ENCODE results near the gene IL6R. TPM values are rescaled to one million over a fixed set of nuclear protein-coding genes. Genes with fewer than 3 reads are reported as not detected.

The IL6R gene
- total RNA-seq, 1 donor from 2014 or later: 3.3 TPM

GRCh38 chr1:154400381-154400801, 4.8 kb upstream of the IL6R start:
- H3K9me3 Mint-ChIP-seq: peaks cover 7% of the 10 kb centered on the region
- H3K4me1 Mint-ChIP-seq: peaks cover 25% of the 10 kb centered on the region
- no peak for DNase-seq
- peaks cover 1% of the 10 kb centered on the region for H3K36me3 Mint-ChIP-seq (ENCODE audit: low read depth)
- H3K27me3 Mint-ChIP-seq: peaks cover 10% of the 10 kb centered on the region
- no peak overlapping the region for H3K4me3 Mint-ChIP-seq
- intact Hi-C loops (cut with micrococcal nuclease): no loop called here
- no peak overlapping the region for H3K27ac Mint-ChIP-seq

DNA sequence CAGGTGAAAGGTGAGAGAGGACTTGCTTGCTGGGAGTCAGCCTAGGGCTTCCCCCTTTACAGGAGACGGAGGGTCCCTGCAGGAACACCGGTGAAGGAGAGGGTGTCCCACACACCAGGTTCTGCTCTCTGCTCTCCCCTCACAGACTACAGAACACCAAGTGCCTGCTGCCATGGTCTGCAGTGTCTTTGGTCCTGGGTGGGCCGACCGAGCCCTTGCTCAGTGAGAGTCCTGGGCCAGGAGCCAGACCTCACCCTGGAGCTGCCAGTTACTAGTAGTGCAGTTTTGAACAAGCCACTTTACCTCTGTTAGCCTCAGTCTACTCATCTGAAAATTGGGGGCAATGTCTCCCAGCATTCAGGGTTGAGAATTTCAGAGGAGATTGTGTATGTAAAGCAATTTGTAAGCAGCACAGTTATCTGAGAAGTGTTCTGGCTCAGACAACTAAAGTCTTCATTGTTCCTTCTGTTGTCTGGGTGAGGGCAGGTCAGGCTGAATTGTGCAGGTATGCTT, 2.7 kb upstream of the IL6R start:
- peaks cover 42% of the 10 kb centered on the region for H3K4me1 Mint-ChIP-seq
- intact Hi-C loops (cut with micrococcal nuclease): no loop called here
- H3K4me3 Mint-ChIP-seq: no peak overlapping the region
- peaks cover 5% of the 10 kb centered on the region for H3K27me3 Mint-ChIP-seq
- no peaks in the 10 kb centered on the region for H3K36me3 Mint-ChIP-seq (ENCODE audit: low read depth)
- no peaks in the 10 kb centered on the region for H3K9me3 Mint-ChIP-seq
- no peak overlapping the region for H3K27ac Mint-ChIP-seq
- no peak for DNase-seq

DNA sequence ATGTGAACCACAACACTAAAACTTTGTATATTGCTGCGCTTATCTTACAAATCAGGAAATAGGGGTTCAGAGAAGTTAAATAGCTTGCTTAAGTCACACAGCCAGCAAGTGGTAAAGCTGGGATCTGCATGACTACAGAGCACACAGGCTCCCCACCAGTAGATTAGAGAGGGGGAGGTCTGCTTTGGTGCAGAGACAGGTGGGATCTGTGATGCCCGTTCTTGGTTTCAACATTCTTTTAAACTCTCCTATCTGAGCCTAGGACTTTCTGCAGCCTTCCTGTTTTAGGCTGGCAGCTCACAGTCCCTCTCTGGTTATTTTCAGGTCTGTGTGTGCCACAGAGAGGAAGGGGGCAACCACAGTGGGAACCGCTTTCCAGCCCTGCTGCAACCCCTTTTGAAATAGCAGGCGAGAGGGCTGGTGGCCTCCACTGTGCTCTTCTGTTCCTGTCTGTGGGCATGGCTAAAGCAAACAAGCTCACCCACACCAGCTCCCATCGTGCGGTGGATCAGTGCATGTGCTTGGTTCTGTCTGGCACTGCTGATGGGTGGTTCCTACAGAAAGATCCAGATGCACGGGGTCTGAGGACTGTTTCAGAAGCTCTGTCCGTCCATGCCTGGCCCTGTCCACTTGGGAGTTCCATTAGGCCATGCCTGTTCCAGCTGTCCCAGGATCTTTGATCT, 1.7 kb upstream of the IL6R start:
- peak; percentile 69 for DNase-seq
- intact Hi-C loops (cut with micrococcal nuclease): no loop called here
- H3K27ac Mint-ChIP-seq: peak overlapping the region; percentile 13
- peaks cover 50% of the 10 kb centered on the region for H3K4me1 Mint-ChIP-seq
- H3K4me3 Mint-ChIP-seq: no peak overlapping the region
- no peaks in the 10 kb centered on the region for H3K36me3 Mint-ChIP-seq (ENCODE audit: low read depth)
- peaks cover 2% of the 10 kb centered on the region for H3K27me3 Mint-ChIP-seq
- H3K9me3 Mint-ChIP-seq: no peaks in the 10 kb centered on the region

DNA sequence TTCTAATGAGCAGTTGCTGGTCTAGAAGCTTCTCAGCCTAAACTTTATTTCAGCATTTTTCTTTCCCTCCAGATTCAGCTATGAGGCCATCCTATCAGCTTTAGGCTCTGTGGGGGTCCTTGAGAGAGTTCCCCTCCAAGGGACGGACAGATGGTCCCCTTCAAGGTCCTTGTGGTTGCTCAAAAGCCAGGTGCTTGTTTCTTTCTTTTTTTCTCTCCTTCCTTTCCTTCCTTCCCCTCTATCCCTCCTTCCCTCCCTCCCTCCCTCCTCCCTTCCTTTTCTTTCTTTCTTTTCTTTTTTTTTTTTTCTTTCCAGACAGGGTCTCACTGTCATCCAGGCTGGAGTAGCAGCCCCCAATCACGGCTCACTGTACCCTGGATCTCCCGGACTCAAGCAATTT, 1.2 kb upstream of the IL6R start:
- no peak overlapping the region for H3K27ac Mint-ChIP-seq
- no peak overlapping the region for H3K4me3 Mint-ChIP-seq
- intact Hi-C loops (cut with micrococcal nuclease): no loop called here
- no peaks in the 10 kb centered on the region for H3K36me3 Mint-ChIP-seq (ENCODE audit: low read depth)
- DNase-seq: no peak
- no peaks in the 10 kb centered on the region for H3K9me3 Mint-ChIP-seq
- peaks cover 54% of the 10 kb centered on the region for H3K4me1 Mint-ChIP-seq
- peaks cover 2% of the 10 kb centered on the region for H3K27me3 Mint-ChIP-seq

- Mint-ChIP-seq H3K27me3 (peaks cover 2% of the 10 kb centered on the region), H3K36me3 (ENCODE audit: low read depth) (no peaks in the 10 kb centered on the region), H3K4me1 (peaks cover 59% of the 10 kb centered on the region), H3K4me3 (peak overlapping the region; percentile 86), H3K27ac (no peak overlapping the region), H3K9me3 (no peaks in the 10 kb centered on the region)
- no peak for DNase-seq
- intact Hi-C loops (cut with micrococcal nuclease): no loop called here
Observed at GRCh38 chr1:154404511-154404931, 622 bp upstream of the IL6R start.

- Mint-ChIP-seq H3K36me3 (ENCODE audit: low read depth) (no peaks in the 10 kb centered on the region), H3K4me1 (peaks cover 65% of the 10 kb centered on the region), H3K27ac (peak overlapping the region; percentile 81), H3K9me3 (no peaks in the 10 kb centered on the region), H3K27me3 (no peaks in the 10 kb centered on the region), H3K4me3 (peak overlapping the region; percentile 86)
- DNase-seq: peak; percentile 81
- intact Hi-C loops (cut with micrococcal nuclease): loop anchor here (2.0 to 5.0 kb wide), 8 partner anchors 15 to 351 kb away; partner anchors contain the start of genes ATP8B2 and UBE2Q1
Observed at GRCh38 chr1:154405747-154406571, 816 bp downstream of the IL6R start.

- H3K4me1 Mint-ChIP-seq: peaks cover 67% of the 10 kb centered on the region
- H3K27me3 Mint-ChIP-seq: no peaks in the 10 kb centered on the region
- H3K4me3 Mint-ChIP-seq: peak overlapping the region; percentile 86
- intact Hi-C loops (cut with micrococcal nuclease): loop anchor here (2.0 to 5.0 kb wide), 8 partner anchors 14 to 351 kb away; partner anchors contain the start of genes ATP8B2 and UBE2Q1
- DNase-seq: no peak
- no peaks in the 10 kb centered on the region for H3K36me3 Mint-ChIP-seq (ENCODE audit: low read depth)
- H3K27ac Mint-ChIP-seq: peak overlapping the region; percentile 81
- no peaks in the 10 kb centered on the region for H3K9me3 Mint-ChIP-seq
Observed at GRCh38 chr1:154406572-154406879, 1.4 kb downstream of the IL6R start.

- no peak for DNase-seq
- peaks cover 67% of the 10 kb centered on the region for H3K4me1 Mint-ChIP-seq
- H3K9me3 Mint-ChIP-seq: no peaks in the 10 kb centered on the region
- intact Hi-C loops (cut with micrococcal nuclease): loop anchor here (1.0 to 5.0 kb wide), 9 partner anchors 14 to 350 kb away; partner anchors contain the start of genes ATP8B2 and UBE2Q1
- H3K27me3 Mint-ChIP-seq: no peaks in the 10 kb centered on the region
- peak overlapping the region; percentile 77 for H3K27ac Mint-ChIP-seq
- peak overlapping the region; percentile 86 for H3K4me3 Mint-ChIP-seq
- H3K36me3 Mint-ChIP-seq (ENCODE audit: low read depth): no peaks in the 10 kb centered on the region
Observed at GRCh38 chr1:154406886-154407197, 1.7 kb downstream of the IL6R start.

DNA sequence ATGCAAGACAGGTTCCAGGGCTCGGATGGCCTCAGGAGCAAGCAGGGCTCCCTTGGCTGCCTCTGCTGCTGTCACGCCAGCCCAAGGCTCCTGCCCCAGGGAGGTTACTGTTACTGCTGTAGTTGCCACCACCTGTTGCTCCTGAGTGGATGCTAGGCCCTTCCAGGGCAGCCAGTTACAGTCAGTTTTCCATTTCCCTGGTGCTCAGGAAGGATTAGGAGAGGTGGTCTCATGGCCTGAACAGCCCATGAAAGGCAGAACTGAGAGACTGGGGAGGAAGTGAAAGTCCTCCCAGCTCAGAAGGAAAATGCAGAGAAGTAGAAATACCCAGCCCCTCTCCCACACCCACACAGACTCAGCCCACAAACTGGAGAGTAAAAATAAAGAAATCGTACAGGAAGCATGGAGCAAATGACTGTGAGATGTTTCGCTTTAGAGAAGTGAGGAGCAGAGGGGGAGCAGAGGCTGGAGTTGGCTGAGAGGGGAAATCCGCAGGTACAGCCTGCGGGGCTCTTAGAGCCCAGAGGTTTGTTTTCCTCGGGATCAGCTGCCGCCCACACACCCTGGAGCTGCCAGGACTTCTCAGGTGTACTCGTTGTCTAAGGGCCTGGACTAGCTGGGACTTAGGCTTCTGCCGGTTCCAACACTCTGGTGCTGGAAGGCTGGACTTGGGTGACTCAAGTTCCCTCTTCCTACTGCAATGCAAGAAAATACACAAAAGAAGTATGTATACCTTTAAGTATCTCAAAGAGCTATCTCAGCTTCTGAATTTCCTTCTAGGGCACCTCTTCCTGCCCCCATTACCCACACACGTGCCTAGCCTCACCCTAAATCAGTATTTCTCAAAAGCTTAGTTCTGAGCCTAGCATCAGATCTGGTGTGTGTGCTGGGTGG, 2.3 kb downstream of the IL6R start:
- peak; percentile 79 for DNase-seq
- Mint-ChIP-seq H3K9me3 (no peaks in the 10 kb centered on the region), H3K4me3 (peak overlapping the region; percentile 86), H3K36me3 (ENCODE audit: low read depth) (no peaks in the 10 kb centered on the region), H3K27me3 (no peaks in the 10 kb centered on the region), H3K27ac (peak overlapping the region; percentile 77), H3K4me1 (peaks cover 67% of the 10 kb centered on the region)
- intact Hi-C loops (cut with micrococcal nuclease): loop anchor here (1.0 to 5.0 kb wide), 9 partner anchors 13 to 350 kb away; partner anchors contain the start of genes ATP8B2 and UBE2Q1

DNA sequence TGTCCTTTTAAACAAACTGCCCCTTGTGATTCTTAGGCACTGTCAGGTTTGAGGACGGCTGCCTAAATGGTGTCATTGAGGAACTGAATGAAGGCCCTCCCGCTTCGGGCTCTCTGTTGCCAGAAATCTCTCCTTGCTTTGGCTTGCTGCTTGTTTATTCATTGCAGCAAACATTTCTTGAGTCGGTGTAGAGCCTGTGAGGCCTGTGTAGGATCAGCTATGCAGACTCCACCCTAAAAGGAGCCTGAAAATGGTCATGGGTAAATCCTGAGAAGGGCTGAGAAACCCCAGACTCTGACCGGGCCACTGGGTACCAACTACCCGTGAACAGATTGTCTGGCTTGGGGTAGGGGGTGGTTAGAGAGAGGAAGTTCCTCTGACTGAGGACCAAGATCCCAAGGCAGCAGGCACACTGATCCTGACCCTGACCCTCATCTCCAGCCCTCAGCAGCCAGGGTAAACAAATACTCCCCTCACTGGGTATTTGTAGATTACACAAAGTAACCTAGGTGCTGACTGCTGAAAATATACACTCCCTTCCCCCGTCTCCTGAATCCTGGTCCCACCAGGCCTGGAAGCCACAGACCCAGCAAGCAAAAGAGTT, 3.1 kb downstream of the IL6R start:
- H3K27ac Mint-ChIP-seq: peak overlapping the region; percentile 28

GRCh38 chr1:154410185-154410827, 5.2 kb downstream of the IL6R start:
- intact Hi-C loops (cut with micrococcal nuclease): no loop called here
- Mint-ChIP-seq H3K9me3 (no peaks in the 10 kb centered on the region), H3K36me3 (ENCODE audit: low read depth) (no peaks in the 10 kb centered on the region), H3K27me3 (no peaks in the 10 kb centered on the region), H3K4me1 (peaks cover 46% of the 10 kb centered on the region), H3K27ac (peak overlapping the region; percentile 5), H3K4me3 (no peak overlapping the region)
- no peak for DNase-seq

More for the DNA sequence above, 3.1 kb downstream of the IL6R start:
- DNase-seq: no peak
- intact Hi-C loops (cut with micrococcal nuclease): loop anchor here (5.0 kb wide), 3 partner anchors 69 to 349 kb away; partner anchors contain the start of gene UBE2Q1
- no peaks in the 10 kb centered on the region for H3K27me3 Mint-ChIP-seq
- H3K4me1 Mint-ChIP-seq: peaks cover 62% of the 10 kb centered on the region
- no peaks in the 10 kb centered on the region for H3K36me3 Mint-ChIP-seq (ENCODE audit: low read depth)
- peak overlapping the region; percentile 86 for H3K4me3 Mint-ChIP-seq
- no peaks in the 10 kb centered on the region for H3K9me3 Mint-ChIP-seq

- intact Hi-C loops (cut with micrococcal nuclease): no loop called here
- no peak overlapping the region for H3K4me3 Mint-ChIP-seq
- H3K27ac Mint-ChIP-seq: no peak overlapping the region
- no peaks in the 10 kb centered on the region for H3K27me3 Mint-ChIP-seq
- no peaks in the 10 kb centered on the region for H3K9me3 Mint-ChIP-seq
- H3K36me3 Mint-ChIP-seq (ENCODE audit: low read depth): no peaks in the 10 kb centered on the region
- DNase-seq: no peak
- H3K4me1 Mint-ChIP-seq: peaks cover 38% of the 10 kb centered on the region
Observed at GRCh38 chr1:154411525-154411924, 6.4 kb downstream of the IL6R start.

Data from activated CD4-positive, alpha-beta T cell treated with anti-CD3 and anti-CD28 coated beads, Interleukin-2, amount 10 ng/mL, durations not matched to agents 24 days and 14 days (primary cell).